Stimulated activated CD4-positive, alpha-beta T cell treated with anti-CD3 and anti-CD28 coated beads, Interleukin-4, amount 100 ng/mL, for 1 hour (primary cell): ENCODE results near the gene EMP1.

Experiments
- DNase-seq: peaks from one replicate; pipeline ENCODE4 v3.0.0-alpha.2; 2020

EMP1 gene, protein sequence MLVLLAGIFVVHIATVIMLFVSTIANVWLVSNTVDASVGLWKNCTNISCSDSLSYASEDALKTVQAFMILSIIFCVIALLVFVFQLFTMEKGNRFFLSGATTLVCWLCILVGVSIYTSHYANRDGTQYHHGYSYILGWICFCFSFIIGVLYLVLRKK

DNA sequence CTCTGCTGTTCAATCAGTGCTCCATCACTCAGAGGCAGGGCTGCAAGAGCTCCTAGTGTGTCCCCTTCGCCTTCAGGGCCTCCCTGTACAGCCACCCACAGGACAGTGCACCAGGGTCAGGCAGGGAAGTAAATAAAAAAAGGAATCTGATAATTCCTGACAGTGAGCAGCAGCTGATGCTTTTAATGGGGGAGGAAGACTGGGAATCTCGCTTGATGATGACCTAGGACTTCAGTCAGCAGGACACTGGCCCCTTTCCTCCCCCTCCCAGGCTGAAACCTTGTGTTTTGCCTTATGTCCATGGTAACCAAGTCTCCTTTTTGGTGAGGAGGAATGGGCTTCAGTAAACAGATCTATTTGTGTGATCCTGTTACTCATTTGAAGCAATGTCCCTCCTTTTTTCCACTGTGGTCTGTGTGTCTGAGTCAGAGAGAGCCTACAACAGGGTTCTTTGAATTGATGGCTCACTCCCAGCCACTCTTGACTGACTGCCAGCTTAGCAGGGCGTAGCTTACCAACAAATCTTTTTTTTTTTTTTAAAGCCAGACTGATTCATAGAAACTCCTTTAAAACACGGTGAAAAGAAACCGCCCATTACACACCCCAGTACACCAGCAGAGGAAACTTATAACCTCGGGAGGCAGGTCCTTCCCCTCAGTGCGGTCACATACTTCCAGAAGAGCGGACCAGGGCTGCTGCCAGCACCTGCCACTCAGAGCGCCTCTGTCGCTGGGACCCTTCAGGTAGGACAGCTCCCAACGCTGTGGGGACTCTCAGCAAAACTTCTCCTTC lies at the start of gene EMP1:
TSS of gene EMP1 (plus strand) at position 597 of the 792 bp plus-strand sequence. CDS start 14,785 bp downstream, outside the sequence.
- DNase-seq = peak; percentile 66

DNA sequence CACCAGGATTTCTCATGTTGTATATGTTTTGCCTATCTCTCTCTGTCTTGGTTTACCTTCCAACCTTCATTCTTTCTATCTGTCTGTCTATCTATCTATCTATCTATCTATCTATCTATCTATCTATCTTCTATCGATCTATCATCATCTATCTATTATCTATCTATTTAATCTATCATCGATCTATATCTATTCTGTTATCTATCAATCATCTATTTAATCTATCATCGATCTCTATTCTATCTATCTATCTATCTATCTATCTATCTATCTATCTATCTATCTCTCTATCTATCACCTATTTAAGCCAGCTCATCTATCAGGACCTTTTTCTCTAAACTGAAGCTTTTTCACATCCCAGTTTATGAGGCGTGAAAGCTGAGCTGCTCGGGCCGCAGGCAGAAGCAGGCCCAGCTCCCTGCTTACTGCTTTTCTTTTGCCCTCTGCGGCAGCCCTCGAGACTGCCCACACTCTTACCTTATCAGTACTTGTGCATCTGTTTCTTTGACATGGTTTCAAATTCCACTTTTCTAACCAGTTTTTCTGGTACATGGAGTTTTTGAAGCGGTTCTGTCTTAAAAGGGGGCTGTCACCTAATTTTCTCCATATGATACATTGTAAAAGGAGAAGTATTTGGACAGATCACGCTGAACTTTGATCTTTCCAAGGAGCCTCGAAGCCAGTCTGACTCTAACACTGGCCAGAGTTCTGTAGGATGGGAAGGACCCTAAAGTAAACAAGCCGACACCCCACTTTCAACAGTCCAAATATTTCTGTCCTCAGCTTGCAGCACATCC lies 48.6 kb upstream of the EMP1 start:
- DNase-seq = no peak

DNA sequence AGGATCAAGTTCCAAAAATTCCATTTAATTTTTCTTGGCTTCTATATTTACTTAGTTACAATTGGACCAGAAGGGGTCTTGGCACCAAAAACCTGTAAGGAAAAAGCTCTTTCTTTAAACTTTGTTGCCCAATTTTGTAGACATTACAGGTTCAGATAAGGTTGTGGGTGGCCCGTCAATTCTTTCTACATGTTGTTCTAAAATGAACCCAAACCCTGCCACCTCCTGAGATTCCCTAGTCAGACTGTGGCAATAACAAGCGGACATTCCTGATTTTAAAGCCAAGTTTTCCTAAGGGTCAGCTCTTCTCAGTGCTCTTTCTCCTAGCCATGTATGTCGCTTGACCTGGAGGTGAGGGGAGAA lies 48.1 kb upstream of the EMP1 start:
- DNase-seq = no peak

DNA sequence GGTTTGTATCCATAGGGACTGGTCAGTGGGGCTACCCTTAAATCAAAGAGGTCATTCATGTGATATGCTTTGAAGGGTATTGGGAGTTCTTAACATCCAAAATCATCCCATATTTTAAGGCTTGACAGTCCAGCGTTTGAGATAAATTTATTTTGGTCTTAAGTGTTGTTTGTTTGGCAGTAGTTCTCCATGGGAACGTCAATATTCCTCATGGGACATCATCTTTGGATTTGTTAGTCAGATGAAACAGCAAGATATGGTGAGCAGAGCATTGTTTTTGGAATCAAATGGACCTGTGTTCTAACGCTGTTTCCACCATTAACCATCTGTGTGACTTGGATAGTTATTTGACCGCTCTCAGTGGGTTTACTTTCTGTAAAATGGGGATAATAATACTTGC lies 47.1 kb upstream of the EMP1 start:
- DNase-seq = no peak

DNA sequence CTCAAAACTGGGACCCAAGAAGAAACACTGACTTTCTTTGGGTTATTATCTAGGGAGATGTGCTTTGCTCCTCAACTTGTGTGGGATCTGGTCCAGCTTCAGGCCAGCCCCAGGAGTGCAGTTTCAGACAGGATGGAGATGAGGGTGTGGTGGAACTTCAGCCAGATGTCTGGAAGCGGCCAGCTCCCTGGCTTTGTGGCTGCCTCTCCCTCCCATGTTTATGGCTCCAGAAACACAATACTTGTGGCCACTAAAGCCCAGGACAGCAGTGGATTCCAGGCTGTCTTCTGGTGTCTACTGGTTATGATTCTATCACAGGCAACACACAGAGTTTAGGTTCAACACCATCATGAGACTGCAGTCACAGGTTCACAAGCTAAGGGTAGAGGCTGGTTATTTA lies 44.2 kb upstream of the EMP1 start:
- DNase-seq = no peak

DNA sequence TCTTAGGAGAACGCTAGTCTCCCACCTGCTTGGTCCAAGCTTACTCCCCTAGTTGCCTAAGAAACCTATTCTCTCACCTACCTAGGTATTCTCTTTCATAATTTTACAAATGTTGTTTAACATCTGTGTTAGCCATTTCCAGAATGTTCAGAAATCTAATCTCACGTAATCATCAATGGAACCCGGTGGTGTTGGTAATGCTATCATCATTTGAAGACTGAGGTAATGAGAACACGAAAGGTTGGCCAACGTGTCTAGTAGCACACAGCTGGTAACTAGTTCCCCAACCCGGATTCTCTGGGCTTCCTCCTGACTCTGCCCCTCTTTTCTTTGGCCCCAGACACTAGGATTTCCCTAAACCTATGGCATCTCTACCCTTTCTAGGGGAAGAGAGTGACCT lies 43.8 kb upstream of the EMP1 start:
- DNase-seq = no peak

DNA sequence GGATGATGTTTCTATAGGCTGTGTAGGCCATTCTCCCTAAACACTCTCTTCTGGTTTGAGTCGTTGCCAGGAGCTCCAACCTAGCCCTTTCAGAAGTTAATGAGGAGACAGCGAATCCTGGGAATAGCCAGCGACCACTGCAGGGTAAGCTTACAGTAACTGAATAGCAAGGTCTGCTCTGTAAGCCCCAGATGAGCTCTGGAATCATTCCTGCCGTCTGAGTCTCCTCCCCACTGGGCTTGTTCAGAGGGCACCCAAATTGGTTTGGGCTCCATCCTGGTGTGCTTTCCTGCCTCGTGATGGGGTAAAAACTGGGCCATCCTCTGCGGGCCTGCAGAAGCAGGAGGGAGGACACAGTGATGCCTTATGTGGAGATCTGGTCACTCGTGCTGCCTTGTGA lies 43.3 kb upstream of the EMP1 start:
- DNase-seq = no peak

DNA sequence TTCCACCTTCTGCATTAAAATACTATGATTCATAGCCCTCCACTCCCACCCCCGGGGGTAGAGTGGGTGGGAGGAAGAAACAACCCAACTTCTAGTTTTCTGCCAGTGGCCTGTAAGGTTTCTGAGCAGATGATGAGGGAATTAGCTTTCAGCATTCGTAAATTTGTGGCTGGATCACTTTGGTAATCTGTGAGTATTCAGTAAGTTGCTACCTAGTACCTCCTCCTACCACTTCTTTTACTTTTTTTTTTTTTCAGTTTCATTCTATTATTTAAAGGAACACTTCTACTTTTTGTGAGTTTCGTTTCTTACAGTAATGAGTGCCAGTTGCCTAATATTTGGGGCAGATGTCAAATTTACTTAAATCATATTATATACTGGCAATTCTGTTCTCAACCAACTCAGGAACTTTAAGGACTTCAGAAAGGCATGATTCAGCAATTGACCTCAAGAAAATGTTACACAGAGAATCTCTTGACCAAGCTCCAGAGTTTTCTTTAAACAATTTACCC lies 42.4 kb upstream of the EMP1 start:
- DNase-seq = no peak

DNA sequence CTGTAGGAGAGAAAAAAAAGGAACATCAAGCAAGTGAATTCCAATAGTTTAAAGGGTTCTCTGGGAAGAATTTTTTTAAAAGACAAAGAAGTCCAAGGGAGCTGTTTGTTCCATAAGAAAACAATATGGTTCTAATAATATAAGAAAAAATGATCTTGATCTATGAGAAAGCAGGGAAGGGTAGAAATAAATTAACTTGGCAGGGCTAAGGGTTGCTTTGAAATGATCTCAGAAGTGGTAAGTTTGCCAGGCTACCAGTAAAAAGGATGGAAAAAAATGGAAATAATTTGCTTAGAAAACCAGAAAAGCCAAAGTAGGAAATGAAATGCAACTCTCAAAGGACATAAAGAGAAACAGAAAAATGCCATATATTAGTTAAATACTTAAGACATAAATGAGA lies 41.7 kb upstream of the EMP1 start:
- DNase-seq = no peak

DNA sequence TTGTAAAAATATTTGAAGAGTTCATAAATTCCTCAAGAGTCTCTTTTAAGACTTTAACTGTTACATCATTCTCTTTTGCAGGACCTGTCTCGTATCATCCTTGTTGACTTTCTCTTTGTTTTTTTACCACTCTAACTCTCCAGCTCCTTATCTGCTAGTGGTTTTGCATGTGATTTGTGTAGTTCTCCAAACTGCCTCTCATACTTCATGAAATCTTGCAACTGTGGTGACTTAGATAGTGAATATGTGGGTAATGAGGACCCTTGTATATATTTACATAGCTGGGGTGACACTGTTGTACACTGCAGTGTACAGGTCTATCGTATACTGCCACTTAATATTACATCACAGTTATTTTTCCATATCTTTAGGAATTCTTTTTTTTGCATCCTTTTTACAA lies 40.2 kb upstream of the EMP1 start:
- DNase-seq = no peak

DNA sequence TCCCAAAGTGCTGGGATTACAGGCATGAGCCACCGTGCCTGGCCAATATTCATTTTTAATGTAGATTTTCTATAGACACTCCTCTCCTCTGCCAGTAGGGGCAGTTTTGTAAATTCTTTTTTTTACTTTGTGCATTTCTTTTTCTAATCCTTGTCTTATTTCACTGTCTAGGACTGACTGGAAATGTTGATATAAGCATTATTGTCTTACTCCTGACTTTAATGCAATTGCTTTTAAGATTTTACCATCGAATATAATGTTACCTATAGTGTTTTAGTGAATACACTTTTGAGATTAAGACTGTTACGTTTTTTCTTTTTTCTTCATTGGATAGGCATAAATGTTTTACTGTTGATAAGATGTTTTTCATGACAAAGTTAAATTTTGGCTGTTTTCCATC lies 35.4 kb upstream of the EMP1 start:
- DNase-seq = no peak

DNA sequence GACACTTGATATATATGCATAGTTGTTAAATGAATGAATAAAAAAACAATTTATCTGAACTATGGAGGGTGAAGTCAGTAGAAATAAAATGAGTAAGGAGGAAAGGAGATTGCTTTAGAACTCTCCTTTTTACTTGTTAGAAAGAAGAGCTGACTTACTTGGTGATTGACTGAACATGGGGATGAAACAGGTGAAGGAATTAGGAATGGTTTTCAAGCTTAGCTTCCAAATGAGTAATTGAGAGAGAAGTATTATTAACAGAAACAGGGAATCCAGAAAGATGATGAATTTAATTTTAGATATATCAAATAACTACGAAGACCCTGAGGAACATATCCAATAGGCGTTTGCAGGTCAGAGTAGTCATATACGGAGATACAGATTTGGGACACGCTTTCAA lies 33.6 kb upstream of the EMP1 start:
- DNase-seq = no peak

DNA sequence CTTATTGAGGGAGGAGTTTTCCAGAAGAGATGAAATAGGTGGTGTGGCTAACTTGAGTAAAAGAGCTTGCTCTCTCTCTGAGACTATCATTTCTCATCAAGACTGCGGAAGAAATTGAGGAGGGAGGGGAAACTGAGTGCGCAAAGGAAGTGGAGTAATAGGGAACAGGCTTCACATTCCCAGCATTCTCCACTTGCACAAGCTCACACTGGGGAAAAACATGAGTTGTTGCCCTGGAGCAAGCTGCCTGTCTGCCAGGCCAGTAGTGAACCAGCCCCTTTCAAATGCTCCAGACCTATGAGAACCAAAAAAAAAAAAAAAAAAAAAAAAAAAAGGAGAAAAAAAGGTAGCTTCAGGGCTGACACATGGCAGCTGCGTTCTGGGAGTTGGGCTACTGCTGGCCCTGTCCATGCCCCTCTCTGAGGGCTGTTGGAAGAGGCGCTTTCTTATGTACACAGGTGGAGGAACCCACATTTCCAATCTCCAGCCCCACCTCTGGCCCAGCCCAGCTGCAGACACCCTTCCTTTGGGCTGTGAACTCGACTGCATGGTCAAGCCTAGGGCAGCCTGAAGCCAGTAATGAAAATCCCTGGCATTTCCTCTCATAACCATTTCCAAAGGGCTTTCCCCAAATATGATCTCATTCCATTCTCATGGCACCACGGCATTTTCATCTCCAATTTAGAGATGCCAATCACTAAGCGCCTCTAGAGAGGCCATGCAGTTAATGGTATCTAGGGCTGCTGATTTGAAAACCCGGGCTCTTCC lies 32.5 kb upstream of the EMP1 start:
- no peak for DNase-seq

DNA sequence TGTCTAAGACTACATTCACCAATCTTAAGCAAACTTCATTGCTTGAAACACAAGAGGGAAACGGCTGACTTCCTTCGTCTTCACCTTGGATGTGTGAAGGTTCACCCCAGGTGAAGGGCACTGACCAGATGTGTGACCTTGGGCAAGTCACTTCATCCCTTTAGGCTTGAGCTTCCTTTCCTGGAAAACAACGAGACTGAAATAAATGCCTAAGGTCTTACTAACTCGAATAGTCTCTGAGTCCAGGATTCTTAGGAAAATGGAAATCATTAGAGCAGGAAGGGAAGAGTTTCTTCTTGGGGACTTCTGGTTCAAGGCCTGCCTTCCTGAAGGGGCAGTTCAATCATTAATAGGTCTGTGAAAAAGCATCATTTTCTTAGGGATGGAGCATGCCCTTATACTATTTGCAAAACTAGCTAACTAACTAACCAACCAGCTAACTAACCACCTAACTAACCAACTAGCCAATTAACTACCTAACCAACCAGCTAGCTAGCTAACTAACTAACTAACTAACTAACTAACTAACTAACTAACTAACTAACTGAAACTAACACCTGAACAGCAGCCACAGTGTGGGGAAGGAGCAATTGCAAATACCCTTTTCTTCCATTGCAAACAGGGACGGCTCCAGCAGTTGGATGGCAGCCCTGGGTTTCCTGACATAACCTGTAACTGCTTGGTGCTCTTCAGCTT lies 31.5 kb upstream of the EMP1 start:
- DNase-seq = no peak

DNA sequence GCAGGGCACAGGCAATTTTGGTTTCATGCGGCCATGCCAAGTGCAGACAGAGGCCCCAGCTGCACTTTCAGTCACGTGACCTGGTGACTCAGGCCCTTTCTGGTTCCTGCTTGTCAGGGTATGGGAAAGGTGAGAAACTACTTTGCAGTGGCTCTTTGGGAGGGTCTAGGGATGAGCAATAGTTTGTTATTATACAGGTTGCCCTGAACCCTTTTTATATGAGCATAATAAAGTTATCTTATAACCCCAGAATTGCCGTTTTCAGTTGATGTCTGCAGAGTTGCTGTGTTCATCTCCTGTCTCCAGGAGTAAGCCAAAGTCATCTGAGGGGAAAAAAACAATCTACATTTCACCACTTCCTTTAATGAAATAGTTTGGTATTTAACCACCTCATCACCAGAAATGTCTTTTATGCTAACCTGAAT lies 30.9 kb upstream of the EMP1 start:
- DNase-seq = peak; percentile 74

DNA sequence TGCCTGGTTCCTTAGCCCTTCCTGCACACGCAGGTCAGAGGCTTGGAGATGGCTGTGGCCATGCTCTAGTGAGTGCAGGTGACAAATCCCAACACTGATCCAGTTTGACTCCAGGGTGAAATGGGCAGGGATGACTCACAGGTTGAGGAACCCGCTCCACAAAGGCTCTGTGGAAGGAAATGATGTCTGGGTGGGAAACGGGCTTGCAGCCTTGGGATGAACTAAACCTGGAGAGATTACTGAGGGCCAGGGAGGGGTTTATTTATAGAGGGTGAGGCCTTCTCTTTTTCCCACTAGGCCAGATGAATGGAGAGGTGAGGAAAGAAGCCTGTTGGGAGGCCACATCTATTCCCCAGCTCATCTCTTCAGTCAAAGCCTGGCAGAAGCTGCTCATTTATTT lies 29.3 kb upstream of the EMP1 start:
- no peak for DNase-seq

DNA sequence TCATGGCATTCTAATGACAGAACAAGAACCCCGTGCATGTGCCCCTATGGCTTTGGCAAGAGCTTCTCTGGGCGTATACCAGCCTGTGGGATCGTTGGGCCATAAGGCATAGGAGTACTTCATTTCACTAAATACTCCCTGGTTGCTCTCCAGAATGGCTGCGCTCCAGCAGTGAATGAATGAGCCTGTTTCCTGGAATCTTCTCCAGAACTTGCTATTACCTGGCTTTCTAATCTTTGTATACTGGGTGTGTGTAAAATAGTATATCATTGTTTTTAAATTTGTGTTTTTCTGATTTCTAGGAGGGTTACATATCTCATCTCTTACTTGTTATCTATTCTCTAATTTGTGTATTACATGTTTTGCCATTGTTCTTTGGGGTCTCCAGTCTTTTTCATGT lies 28.6 kb upstream of the EMP1 start:
- DNase-seq = no peak

DNA sequence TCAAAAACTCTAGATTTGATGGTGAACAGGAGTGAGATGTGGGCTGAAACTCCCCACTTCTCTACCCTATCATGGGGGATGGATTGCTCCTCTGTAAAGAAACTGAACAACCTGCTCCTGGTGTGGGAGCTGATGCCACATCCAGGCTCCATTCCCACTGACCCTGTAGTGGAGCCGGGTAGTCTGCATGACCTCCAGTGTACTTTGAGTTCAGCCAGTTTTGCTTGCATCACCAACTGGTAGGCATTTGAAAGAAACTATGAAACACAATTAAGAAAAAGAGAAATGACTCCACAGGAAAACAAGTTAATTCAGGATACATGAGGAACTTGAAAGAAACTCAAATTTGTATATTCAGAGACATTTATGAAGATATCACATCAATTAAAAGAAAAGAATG lies 27.3 kb upstream of the EMP1 start:
- DNase-seq = no peak

DNA sequence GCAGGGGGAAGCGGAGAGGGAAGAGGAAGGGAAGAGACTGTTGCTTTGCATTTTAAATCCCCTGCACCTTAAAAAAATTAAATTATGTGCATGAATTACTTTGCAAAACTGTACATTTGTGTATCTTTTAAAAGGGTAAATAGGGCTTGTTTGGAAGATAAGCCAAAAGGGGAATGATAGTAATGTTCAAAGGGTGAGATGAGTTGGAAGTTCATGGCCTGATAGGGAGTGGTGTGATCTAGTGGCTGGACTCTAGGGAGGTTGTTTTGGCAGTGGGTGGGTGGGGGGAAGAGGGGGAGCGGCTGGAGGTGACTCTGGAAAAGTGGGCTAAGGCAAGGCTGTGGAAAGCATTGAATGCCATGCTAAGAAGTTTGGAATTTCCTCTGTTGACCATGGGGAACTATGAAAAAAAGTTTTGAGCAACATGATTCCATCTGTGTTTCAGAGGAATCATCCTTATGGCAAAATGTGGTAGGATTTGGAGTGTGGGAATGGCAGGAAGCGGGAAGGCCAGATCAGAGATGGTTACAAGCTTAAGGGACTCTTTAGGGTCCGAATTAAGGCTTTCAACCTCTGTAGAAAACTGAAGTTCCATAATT lies 25.5 kb upstream of the EMP1 start:
- DNase-seq = no peak

DNA sequence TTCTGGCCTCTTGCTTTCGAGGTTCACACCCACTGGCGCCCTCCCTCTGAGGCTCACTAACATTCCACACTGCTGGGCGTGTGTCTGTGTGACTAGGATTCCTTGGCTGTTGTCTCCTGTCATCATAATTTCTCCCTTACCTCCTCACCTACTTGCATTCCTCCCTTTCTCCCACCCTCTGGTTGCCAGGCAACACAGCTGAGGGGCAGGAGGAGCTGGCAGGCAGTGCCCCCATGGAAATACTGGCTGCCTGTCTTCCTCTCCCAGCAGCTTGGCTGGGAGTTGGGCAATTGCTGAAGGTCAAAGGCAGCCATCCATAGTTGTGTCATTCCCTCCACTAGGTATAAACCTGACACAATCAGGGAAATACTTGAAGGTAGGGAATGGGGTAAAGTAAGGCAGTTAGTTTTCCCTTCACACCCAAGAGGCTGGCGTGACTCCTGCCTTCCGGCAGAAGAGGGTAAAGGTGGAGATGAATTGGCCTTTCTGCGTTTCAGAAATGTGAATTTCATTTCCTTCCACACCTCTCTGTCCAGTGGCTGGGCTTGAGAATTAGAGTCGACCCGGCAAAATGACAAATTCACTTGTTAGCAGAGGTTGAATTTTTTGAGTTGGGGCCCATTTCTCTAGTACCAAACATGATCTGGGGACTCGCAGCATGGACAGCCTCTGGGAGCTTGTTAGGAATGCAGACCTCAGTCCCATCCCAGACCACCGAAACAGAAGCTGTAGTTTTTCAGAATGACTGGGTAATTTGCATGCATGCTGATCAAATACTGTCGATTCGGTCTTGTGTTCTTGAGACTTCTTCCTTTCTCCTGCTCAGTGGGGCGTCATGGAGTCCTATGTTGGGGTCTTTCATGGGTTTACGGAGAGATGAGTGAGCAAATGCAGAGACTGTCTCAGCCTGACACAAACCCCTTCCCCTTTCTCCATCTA lies 24.3 kb upstream of the EMP1 start:
- no peak for DNase-seq
